HG02973 (cell line): Measurements from ENCODE around the gene MAP3K19.
"Not testable (repeated sequence)": the region's sequence is repeated elsewhere in the genome, so short reads cannot be mapped to it uniquely, and the experiment has no call there.

Experiments
- ATAC-seq: cut with Tn5 transposase; IDR thresholded peaks from one replicate; pipeline ENCODE4 v1.9.1; 2021; ENCODE audit warnings: moderate library complexity; ENCODE audit not compliant: unreplicated experiment

Gene MAP3K19

DNA sequence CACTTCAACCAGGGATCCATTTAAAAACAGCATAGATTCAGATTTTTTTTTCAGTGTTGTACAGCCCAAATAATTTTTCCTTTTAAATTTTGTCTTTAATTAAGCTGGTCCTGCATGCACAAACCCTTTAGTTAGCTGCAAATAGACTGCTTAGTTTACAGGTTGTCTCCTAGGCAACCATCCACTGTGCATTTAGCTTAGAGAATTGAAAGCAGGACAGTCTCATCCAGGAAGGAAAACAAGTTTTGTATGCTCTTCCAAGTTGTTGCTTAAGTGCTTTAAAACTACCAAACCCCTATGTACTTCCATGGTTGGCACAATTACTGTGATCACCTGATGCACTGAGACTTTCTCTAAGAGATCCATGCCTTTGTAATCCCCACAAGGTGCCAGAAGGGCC is at the start of gene MAP3K19:
MAP3K19 (minus strand) TSS at position 148 of the 400 bp plus-strand sequence. CDS start 22,800 bp downstream, outside the sequence.
- no peak for ATAC-seq

DNA sequence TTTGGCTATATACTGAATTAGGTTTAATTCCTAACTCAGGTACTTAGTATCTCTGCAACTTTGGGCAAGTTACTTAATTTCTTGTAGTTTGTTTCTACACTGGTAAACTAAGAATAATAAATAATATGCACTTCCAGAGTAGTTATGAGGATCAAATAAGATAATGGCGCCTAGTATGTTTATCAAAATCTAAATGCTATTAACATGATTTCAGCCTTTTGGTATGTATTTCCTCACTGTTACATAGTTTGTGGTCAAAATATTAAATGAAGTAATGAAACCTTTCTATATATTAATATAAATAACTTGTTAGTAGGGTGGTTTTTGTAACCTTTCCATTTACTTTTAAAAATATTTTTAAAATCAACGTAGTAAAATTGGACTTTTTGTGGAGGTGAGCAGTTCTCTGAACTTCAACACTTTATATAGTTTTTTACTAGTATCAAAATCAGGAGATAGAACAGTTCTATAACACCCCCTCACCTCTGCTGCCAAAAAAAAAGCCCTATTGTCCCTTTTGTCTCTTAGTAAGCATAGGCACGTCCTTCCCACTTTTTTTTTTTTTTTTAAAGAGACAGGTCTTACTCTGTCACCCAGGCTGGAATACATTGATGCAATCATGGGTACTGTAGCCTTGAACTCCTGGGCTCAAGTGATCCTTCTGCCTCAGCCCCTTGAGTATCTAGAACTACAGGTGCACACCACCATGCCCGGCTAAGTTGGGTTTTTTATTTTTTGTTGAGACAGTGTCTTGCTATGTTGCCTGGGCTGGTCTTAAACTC is 49.6 kb upstream of the MAP3K19 start:
- no peak for ATAC-seq

GRCh38 chr2:135095591-135095990 is 48.3 kb upstream of the MAP3K19 start:
- no peak for ATAC-seq

DNA sequence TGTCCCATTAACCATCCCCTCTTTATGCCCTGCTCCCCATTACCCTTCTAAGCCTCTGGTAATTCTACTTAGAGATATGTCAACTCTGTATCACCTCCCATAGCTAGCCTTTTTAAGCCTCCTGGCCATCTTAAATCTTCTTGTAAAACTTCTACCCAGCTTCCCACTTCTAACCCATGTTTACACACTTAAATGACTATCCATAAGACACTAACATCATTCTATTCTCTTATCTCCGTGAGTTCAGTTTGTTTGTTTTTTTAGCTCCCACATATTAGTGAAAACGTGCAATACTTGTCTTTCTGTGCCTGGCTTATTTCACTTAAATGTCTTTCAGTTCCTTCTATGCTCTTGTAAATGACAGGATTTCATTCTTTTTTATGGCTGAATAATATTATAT is 47.3 kb upstream of the MAP3K19 start:
- ATAC-seq, result no peak

DNA sequence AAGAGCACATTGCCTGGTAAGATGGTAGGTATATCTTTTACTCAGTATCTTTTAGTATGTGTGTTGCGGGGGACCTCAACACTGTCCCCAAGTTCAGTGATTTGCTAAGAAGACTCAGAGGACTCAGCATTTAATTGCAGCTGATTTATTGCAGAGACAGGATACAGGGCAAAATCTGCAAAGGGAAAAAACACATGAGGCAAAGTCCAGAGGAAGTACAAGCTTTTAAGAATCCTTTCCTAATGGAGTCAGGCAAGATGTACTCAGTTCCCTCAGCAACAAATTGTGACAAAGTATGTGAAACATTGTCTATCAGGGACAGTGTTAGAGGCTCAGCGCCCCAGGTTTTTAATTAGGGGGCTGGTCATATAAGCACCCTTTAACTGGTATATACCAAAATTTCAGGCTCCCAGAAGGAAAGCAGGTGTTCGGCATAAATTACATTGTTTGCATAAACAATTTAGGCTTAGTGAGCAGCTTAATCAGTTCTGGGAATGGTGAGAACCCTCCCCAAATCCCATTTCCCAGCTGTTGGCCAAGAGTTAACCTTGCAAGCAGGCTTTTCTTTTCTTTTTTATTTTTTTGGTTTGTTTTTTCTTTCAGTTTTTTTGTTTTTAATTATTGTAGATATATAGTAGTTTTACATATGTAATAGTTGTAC is 46.6 kb upstream of the MAP3K19 start:
- no peak for ATAC-seq

- no peak for ATAC-seq
These were observed 45.9 kb upstream of the MAP3K19 start for GRCh38 chr2:135093193-135093592.

- ATAC-seq, result no peak
These were observed 44.4 kb upstream of the MAP3K19 start for GRCh38 chr2:135091681-135092080.

- not testable (repeated sequence) for ATAC-seq
These were observed 42.4 kb upstream of the MAP3K19 start for GRCh38 chr2:135089597-135089996.

GRCh38 chr2:135086222-135086621 is 39.0 kb upstream of the MAP3K19 start:
- no peak for ATAC-seq

DNA sequence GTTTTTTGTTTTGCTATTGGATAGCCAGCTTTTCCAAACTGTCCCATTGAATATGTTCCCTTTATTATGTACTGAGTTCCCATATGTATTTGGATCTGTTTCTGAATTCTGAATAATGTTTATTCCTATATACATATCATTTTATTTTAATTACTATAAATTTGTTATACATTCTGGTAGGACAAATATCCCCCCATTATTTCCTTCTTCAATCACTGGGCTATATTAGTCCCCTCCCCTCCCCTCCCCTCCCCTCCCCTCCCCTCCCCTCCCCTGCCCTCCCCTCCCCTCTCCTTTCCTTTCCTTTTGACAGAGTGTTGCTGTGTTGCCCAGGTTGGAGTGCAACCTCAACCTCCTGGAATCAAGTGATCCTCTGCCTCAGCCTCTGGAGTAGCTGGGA is 31.2 kb upstream of the MAP3K19 start:
- no peak for ATAC-seq

- ATAC-seq, result no peak
These were observed 29.3 kb upstream of the MAP3K19 start for GRCh38 chr2:135076556-135076955.

- no peak for ATAC-seq
These were observed 27.0 kb upstream of the MAP3K19 start for GRCh38 chr2:135074216-135074615.

GRCh38 chr2:135072125-135072997 is 25.1 kb upstream of the MAP3K19 start:
- no peak for ATAC-seq

DNA sequence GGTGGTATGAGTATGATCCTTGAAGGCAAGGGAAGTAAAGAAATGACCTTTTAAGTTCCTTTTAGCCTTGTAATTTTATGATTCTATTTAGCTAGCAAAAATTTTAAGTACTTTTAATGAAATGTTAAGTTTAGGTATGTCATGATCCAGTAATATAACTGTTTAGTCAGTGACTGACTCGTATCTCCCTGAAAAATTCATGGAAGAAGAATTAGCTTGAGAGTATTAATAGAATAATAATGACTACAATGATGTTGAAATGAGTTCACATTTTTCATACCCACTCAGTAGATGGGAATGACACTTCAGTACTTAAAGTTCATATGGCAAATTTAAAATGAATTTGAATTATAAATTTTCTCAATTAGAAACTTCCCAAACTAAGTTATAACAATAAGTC is 19.5 kb upstream of the MAP3K19 start:
- no peak for ATAC-seq

- no peak for ATAC-seq
These were observed 16.9 kb upstream of the MAP3K19 start for GRCh38 chr2:135064149-135064548.

DNA sequence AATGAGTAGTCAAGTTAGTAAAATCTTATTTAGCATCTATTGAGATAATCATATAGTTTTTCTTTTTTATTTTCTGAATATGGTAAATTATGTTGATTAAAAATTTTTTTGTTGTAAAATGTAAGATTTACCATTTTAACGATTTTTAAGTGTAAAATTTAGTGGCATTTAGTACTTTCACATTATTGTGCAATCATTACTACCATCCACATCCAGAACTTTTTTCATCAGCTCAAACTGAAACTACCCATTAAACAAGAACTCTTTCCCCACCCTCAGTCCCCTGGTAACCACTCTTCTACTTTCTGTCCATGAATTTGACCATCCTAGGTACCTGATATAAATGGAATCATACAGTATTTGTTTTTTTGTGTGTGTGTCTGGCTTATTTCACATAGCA is 16.0 kb upstream of the MAP3K19 start:
- ATAC-seq, result no peak

- ATAC-seq, result no peak
These were observed 12.3 kb upstream of the MAP3K19 start for GRCh38 chr2:135059577-135059976.

- no peak for ATAC-seq
These were observed 9.5 kb upstream of the MAP3K19 start for GRCh38 chr2:135056790-135057189.

DNA sequence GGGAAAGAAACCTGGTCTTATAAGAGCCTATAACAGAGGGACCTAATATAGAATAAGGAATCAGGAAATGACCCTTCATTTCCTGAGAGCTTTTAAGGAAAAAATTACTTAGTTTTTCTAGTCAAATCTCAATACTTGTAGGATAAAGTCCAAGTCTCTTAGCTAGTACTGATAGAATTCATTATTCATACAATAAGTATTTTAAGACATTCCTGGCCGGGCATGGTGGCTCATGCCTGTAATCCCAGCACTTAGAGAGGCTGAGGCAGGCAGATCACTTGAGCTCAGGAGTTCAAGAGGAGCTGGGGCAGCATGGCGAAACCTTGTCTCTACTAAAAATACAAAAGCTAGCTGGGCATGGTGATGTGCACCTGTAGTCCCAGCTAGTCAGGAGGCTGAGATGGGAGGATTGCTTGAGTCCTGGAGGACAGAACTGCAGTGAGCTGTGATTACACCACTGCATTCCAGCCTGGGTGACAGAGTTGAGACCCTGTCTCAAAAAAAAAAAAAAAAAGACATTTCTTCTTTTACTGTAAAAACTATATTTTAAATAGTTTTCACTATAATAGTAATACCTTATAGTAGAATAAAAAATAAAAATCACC is 8.0 kb upstream of the MAP3K19 start:
- no peak for ATAC-seq

DNA sequence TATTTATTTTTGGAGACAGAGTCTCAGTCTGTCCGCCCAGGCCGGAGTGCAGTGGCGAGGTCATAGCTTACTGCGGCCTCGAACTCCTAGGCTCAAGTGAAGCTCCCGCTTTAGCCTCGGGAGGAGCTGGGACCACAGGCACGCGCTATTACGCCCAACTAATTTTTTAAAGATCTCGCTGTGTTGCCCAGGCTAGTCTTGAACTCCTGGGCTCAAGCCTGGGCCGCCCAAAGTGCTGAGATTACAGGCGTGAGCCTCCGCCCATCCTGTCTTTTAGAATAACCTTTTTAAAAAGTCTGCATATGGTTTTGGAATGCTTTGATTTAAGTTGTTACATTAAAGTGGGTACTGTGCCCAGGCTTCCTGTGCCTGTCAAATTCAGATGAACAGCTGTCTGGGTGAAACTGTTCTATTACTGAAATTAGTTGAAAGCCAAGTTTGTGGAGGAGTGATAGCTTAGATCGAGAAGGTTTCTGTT is 5.8 kb upstream of the MAP3K19 start:
- peak; percentile 31 for ATAC-seq
